ENCODE measurements around the gene ACTL8.
"Not testable (repeated sequence)": the region's sequence is repeated elsewhere in the genome, so short reads cannot be mapped to it uniquely, and the experiment has no call there.

Gene ACTL8

GRCh38 chr1:17735793-17736192, 19.3 kb upstream of the ACTL8 start:
- DNase-seq = no peak

- DNase-seq = no peak
Observed at GRCh38 chr1:17736625-17737024, 18.5 kb upstream of the ACTL8 start.

GRCh38 chr1:17739050-17739449, 16.1 kb upstream of the ACTL8 start:
- no peak for DNase-seq

- no peak for DNase-seq
Observed at GRCh38 chr1:17741052-17741451, 14.1 kb upstream of the ACTL8 start.

- no peak for DNase-seq
Observed at GRCh38 chr1:17742583-17742982, 12.6 kb upstream of the ACTL8 start.

- no peak for DNase-seq
Observed at GRCh38 chr1:17743008-17743647, 12.0 kb upstream of the ACTL8 start.

GRCh38 chr1:17743925-17744324, 11.2 kb upstream of the ACTL8 start:
- no peak for DNase-seq

- no peak for DNase-seq
Observed at GRCh38 chr1:17744666-17745478, 10.3 kb upstream of the ACTL8 start.

- no peak for DNase-seq
Observed at GRCh38 chr1:17745479-17745955, 9.6 kb upstream of the ACTL8 start.

GRCh38 chr1:17746281-17746680, 8.9 kb upstream of the ACTL8 start:
- not testable (repeated sequence) for DNase-seq

- DNase-seq = no peak
Observed at GRCh38 chr1:17746920-17747319, 8.2 kb upstream of the ACTL8 start.

- DNase-seq = no peak
Observed at GRCh38 chr1:17750333-17750732, 4.8 kb upstream of the ACTL8 start.

GRCh38 chr1:17752356-17752755, 2.8 kb upstream of the ACTL8 start:
- no peak for DNase-seq

GRCh38 chr1:17757426-17757825, 2.3 kb downstream of the ACTL8 start:
- no peak for DNase-seq

- no peak for DNase-seq
Observed at GRCh38 chr1:17759114-17759513, 4.0 kb downstream of the ACTL8 start.

- no peak for DNase-seq
Observed at GRCh38 chr1:17762313-17762712, 7.2 kb downstream of the ACTL8 start.

GRCh38 chr1:17763417-17763816, 8.3 kb downstream of the ACTL8 start:
- no peak for DNase-seq

GRCh38 chr1:17763995-17764394, 8.9 kb downstream of the ACTL8 start:
- no peak for DNase-seq

- no peak for DNase-seq
Observed at GRCh38 chr1:17764591-17764990, 9.5 kb downstream of the ACTL8 start.

GRCh38 chr1:17765444-17766411, 10.6 kb downstream of the ACTL8 start:
- DNase-seq = no peak

- no peak for DNase-seq
Observed at GRCh38 chr1:17768651-17769241, 13.6 kb downstream of the ACTL8 start.

- no peak for DNase-seq
Observed at GRCh38 chr1:17770983-17771382, 15.8 kb downstream of the ACTL8 start.

All from CD4-positive, alpha-beta T cell treated with Interleukin-4 for 4 hours (primary cell).